NCI-H146 treated with DMSO at 0.1 percent for 48 hours (cell line): ENCODE results near the gene PPAN.
A peak's percentile ranks its signal among the peaks of the same experiment; 100 is the strongest.

Experiments
- DNase-seq: peaks from one replicate; lab custom pipeline; 2025; ENCODE audit not compliant: unreplicated experiment; lab: John Stamatoyannopoulos, UW

PPAN gene

GRCh38 chr19:10091895-10092641 is 14.1 kb upstream of the PPAN start:
- DNase-seq = no peak

GRCh38 chr19:10092648-10093294 is 13.4 kb upstream of the PPAN start:
- no peak for DNase-seq

GRCh38 chr19:10093295-10094186 is 12.6 kb upstream of the PPAN start:
- no peak for DNase-seq

- no peak for DNase-seq
Observed at GRCh38 chr19:10095622-10095947, 10.6 kb upstream of the PPAN start.

GRCh38 chr19:10095948-10096614 is 10.1 kb upstream of the PPAN start:
- DNase-seq = peak; percentile 61

- no peak for DNase-seq
Observed at GRCh38 chr19:10096615-10096963, 9.6 kb upstream of the PPAN start.

- DNase-seq = no peak
Observed at GRCh38 chr19:10100163-10100785, 5.9 kb upstream of the PPAN start.

- DNase-seq = no peak
Observed at GRCh38 chr19:10102787-10103236, 3.4 kb upstream of the PPAN start.

GRCh38 chr19:10104130-10104513 is 2.0 kb upstream of the PPAN start:
- DNase-seq = no peak

- no peak for DNase-seq
Observed at GRCh38 chr19:10104665-10105508, 1.3 kb upstream of the PPAN start.

- no peak for DNase-seq
Observed at GRCh38 chr19:10105509-10106099, 558 bp upstream of the PPAN start.

GRCh38 chr19:10107254-10107653 is 1.1 kb downstream of the PPAN start:
- no peak for DNase-seq

- DNase-seq = no peak
Observed at GRCh38 chr19:10107817-10108367, 1.7 kb downstream of the PPAN start.

GRCh38 chr19:10109528-10109927 is 3.4 kb downstream of the PPAN start:
- no peak for DNase-seq

GRCh38 chr19:10110076-10110971 is 4.2 kb downstream of the PPAN start:
- DNase-seq = no peak

GRCh38 chr19:10110972-10111317 is 4.8 kb downstream of the PPAN start:
- no peak for DNase-seq

GRCh38 chr19:10111405-10111811 is 5.2 kb downstream of the PPAN start, which contains the start of gene P2RY11:
TSS of gene P2RY11 (plus strand) at chr19:10111693. CDS start at chr19:10111722, 29 bp downstream.
- no peak for DNase-seq

GRCh38 chr19:10112037-10112761 is 6.0 kb downstream of the PPAN start:
- DNase-seq = no peak
